SK-N-SH (cell line): ENCODE measurements around the gene MAP4.

Source experiments
- CHD2 ChIP-seq: fragments of 150-350 bp; IDR thresholded peaks from 2 replicates; pipeline ENCODE4 v1.6.1; 2018; ENCODE audit warnings: low read length; ENCODE audit not compliant: partially characterized antibody
- CTCF ChIP-seq: fragments of 200-600 bp; sonication (generic); IDR thresholded peaks from 2 replicates; pipeline ENCODE4 v1.6.1; 2017; ENCODE audit warnings: antibody characterized with exemption, mild to moderate bottlenecking, moderate library complexity
- GABPA ChIP-seq: IDR thresholded peaks from 2 replicates; pipeline ENCODE4 v1.4.0; 2012; ENCODE audit warnings: low read depth, mild to moderate bottlenecking
- JUND ChIP-seq: IDR thresholded peaks from 2 replicates; pipeline ENCODE4 v1.4.0; 2012
- TAF1 ChIP-seq: IDR thresholded peaks from 2 replicates; pipeline ENCODE4 v1.6.1; 2012; ENCODE audit warnings: low read depth, mild to moderate bottlenecking, low read length, moderate library complexity, borderline replicate concordance
- YY1 ChIP-seq: IDR thresholded peaks from 2 replicates; pipeline ENCODE4 v1.4.0; 2012; ENCODE audit warnings: low read depth, mild to moderate bottlenecking
- TF ChIP-seq, protein P1 (sequence below): IDR thresholded peaks from 2 replicates; pipeline ENCODE4 v1.4.0; 2012; ENCODE audit warnings: low read depth, borderline replicate concordance

GRCh38 chr3:47991341-47991740, 24.9 kb downstream of the MAP4 start:
- no peak for TF ChIP-seq GABPA
- TF ChIP-seq YY1, result no peak
- no peak for TF ChIP-seq TAF1
- TF ChIP-seq JUND, result no peak
- TF ChIP-seq, protein P1, sequence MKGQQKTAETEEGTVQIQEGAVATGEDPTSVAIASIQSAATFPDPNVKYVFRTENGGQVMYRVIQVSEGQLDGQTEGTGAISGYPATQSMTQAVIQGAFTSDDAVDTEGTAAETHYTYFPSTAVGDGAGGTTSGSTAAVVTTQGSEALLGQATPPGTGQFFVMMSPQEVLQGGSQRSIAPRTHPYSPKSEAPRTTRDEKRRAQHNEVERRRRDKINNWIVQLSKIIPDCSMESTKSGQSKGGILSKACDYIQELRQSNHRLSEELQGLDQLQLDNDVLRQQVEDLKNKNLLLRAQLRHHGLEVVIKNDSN, result no peak
- TF ChIP-seq CTCF, result no peak
- TF ChIP-seq CHD2, result no peak
